PFSK-1 (cell line): ENCODE data around the gene SLC12A9.

Experiments
- FOXP2 ChIP-seq: optimal IDR thresholded peaks from 2 replicates; pipeline ENCODE3; 2011; ENCODE audit warnings: borderline replicate concordance, control low read depth, inconsistent platforms; ENCODE audit not compliant: insufficient read depth; ENCODE audit errors: extremely low read length, extremely low read depth
- POLR2AphosphoS5 ChIP-seq: IDR thresholded peaks from 2 replicates; pipeline ENCODE4 v1.6.1; 2012; ENCODE audit warnings: low read depth, mild to moderate bottlenecking, control low read depth, low read length, moderate library complexity
- REST ChIP-seq, 2 experiments: IDR thresholded peaks; 2 replicates each; pipeline versions ENCODE4 v1.6.1 to v1.8.0; 2011 to 2012; ENCODE audit warnings: low read depth in 2 of 2, low read length in 2 of 2, control low read depth in 1 of 2, inconsistent platforms in 1 of 2, mild to moderate bottlenecking in 1 of 2, moderate library complexity in 1 of 2; ENCODE audit not compliant: insufficient read depth in 1 of 2
- SIN3A ChIP-seq: IDR thresholded peaks from 2 replicates; pipeline ENCODE4 v1.6.1; 2012; ENCODE audit warnings: mild to moderate bottlenecking, low read length, moderate library complexity, borderline replicate concordance; ENCODE audit not compliant: insufficient read depth
- TAF1 ChIP-seq: IDR thresholded peaks from 2 replicates; pipeline ENCODE4 v1.6.1; 2012; ENCODE audit warnings: low read length, control low read depth, borderline replicate concordance; ENCODE audit not compliant: insufficient read depth

The SLC12A9 gene

GRCh38 chr7:100827330-100828226 is 24.9 kb upstream of the SLC12A9 start, which contains the start of gene EPHB4:
Gene EPHB4, minus strand, starts transcription at chr7:100827523. Its CDS starts 493 bp downstream, at chr7:100827030.
- TF ChIP-seq TAF1 (peak; percentile 49; the same call in 1 of the 2 replicates), SIN3A (no peak), FOXP2 (no peak), POLR2AphosphoS5 (0 out of 2 replicates have a peak, but pooled peaks have one; percentile 40), REST (IDR thresholded peaks at IDR 0.05; ENCODE audit: insufficient read depth in 1 of 2, low read depth in 2 of 2, low read length in 2 of 2) (no peak)

GRCh38 chr7:100829150-100829716 is 23.3 kb upstream of the SLC12A9 start:
- TF ChIP-seq REST (IDR thresholded peaks at IDR 0.05; ENCODE audit: insufficient read depth in 1 of 2, low read depth in 2 of 2, low read length in 2 of 2) = no peak
- TF ChIP-seq FOXP2 = no peak
- no peak for TF ChIP-seq SIN3A
- no peak for TF ChIP-seq POLR2AphosphoS5
- TF ChIP-seq TAF1 = no peak

GRCh38 chr7:100830396-100830795 is 22.1 kb upstream of the SLC12A9 start:
- TF ChIP-seq TAF1 = no peak
- TF ChIP-seq FOXP2 = no peak
- TF ChIP-seq POLR2AphosphoS5 = no peak
- no peak for TF ChIP-seq SIN3A
- no peak for TF ChIP-seq REST (IDR thresholded peaks at IDR 0.05; ENCODE audit: insufficient read depth in 1 of 2, low read depth in 2 of 2, low read length in 2 of 2)

- TF ChIP-seq FOXP2 (no peak), REST (IDR thresholded peaks at IDR 0.05; ENCODE audit: insufficient read depth in 1 of 2, low read depth in 2 of 2, low read length in 2 of 2) (no peak), SIN3A (no peak), POLR2AphosphoS5 (no peak), TAF1 (no peak)
These were observed 20.3 kb upstream of the SLC12A9 start for GRCh38 chr7:100832281-100832633.
